MG63 (cell line): ENCODE measurements around the gene CARF. TPM values are rescaled to one million over a fixed set of nuclear protein-coding genes. Genes with fewer than 3 reads are reported as not detected.
A peak's percentile ranks its signal among the peaks of the same experiment; 100 is the strongest.
"Not testable (repeated sequence)": the region's sequence is repeated elsewhere in the genome, so short reads cannot be mapped to it uniquely, and the experiment has no call there.

Experiments used
- DNase-seq: peaks from one replicate; pipeline ENCODE4 v3.0.0-alpha.2; 2020
- H3K27me3 ChIP-seq: fragments of 250-450 bp; sonication (Bioruptor Pico); 2 replicates; pipeline ENCODE4 v1.5.1; 2020; ENCODE audit warnings: mild to moderate bottlenecking, moderate library complexity
- H3K36me3 ChIP-seq: fragments of 250-450 bp; sonication (Bioruptor Pico); 2 replicates; pipeline ENCODE4 v1.5.1; 2020; ENCODE audit warnings: mild to moderate bottlenecking, moderate library complexity
- H3K4me3 ChIP-seq: fragments of 250-450 bp; sonication (Bioruptor Pico); 2 replicates; pipeline ENCODE4 v1.5.1; 2020; ENCODE audit warnings: mild to moderate bottlenecking, moderate library complexity
- H3K9me3 ChIP-seq: fragments of 250-450 bp; sonication (Bioruptor Pico); 2 replicates; pipeline ENCODE4 v1.5.1; 2020; ENCODE audit warnings: mild to moderate bottlenecking, moderate library complexity
- total RNA-seq: library from RNA; depleted of rRNA; stranded (reverse); fragments of >200 nt; shearing (Covaris generic); gene quantifications from 2 replicates; pipeline ENCODE4 v1.2.3, GENCODE V29; 2014; ENCODE audit warnings: low replicate concordance; rRNA removed

The CARF gene
- total RNA-seq, result 0.82 and 0.99 TPM in 2 replicates

GRCh38 chr2:202911512-202912341 is at the start of gene CARF, which contains the start of gene WDR12:
CARF (plus strand) TSS chr2:202912275; CDS start chr2:202941903, 29,628 bp downstream.
WDR12 (minus strand) TSS chr2:202911673; CDS start chr2:202911476, 197 bp downstream.
- Histone ChIP-seq H3K27me3 (no peaks in the 10 kb centered on the region), H3K9me3 (no peaks in the 10 kb centered on the region), H3K36me3 (peaks cover 9% of the 10 kb centered on the region), H3K4me3 (peak within 1 kb of the TSS; percentile 86)
- DNase-seq, result peak; percentile 93

GRCh38 chr2:202870431-202871299 is 41.4 kb upstream of the CARF start:
- peak; percentile 47 for DNase-seq
- H3K9me3 ChIP-seq, result no peaks in the 10 kb centered on the region
- no peaks in the 10 kb centered on the region for H3K27me3 ChIP-seq
- H3K36me3 ChIP-seq, result no peaks in the 10 kb centered on the region
- H3K4me3 ChIP-seq, result peak overlapping the region; percentile 73

GRCh38 chr2:202871300-202872141 is 40.6 kb upstream of the CARF start, which contains the start of gene ICA1L:
ICA1L (minus strand) TSS chr2:202871766; CDS start chr2:202829009, 42,757 bp downstream.
- H3K27me3 ChIP-seq, result no peaks in the 10 kb centered on the region
- peak within 1 kb of the TSS; percentile 73 for H3K4me3 ChIP-seq
- H3K36me3 ChIP-seq, result no peaks in the 10 kb centered on the region
- DNase-seq, result peak; percentile 77
- H3K9me3 ChIP-seq, result no peaks in the 10 kb centered on the region

- H3K4me3 ChIP-seq, result no peak overlapping the region
- H3K36me3 ChIP-seq, result peaks cover 13% of the 10 kb centered on the region
- no peaks in the 10 kb centered on the region for H3K9me3 ChIP-seq
- no peak for DNase-seq
- no peaks in the 10 kb centered on the region for H3K27me3 ChIP-seq
Observed at GRCh38 chr2:202877699-202878098, 34.4 kb upstream of the CARF start.

- H3K36me3 ChIP-seq, result peaks cover 22% of the 10 kb centered on the region
- DNase-seq, result no peak
- H3K4me3 ChIP-seq, result no peak overlapping the region
- no peaks in the 10 kb centered on the region for H3K27me3 ChIP-seq
- no peaks in the 10 kb centered on the region for H3K9me3 ChIP-seq
Observed at GRCh38 chr2:202881570-202881969, 30.5 kb upstream of the CARF start.

- peaks cover 42% of the 10 kb centered on the region for H3K36me3 ChIP-seq
- H3K27me3 ChIP-seq, result no peaks in the 10 kb centered on the region
- no peak overlapping the region for H3K4me3 ChIP-seq
- H3K9me3 ChIP-seq, result no peaks in the 10 kb centered on the region
- no peak for DNase-seq
Observed at GRCh38 chr2:202883987-202884675, 27.9 kb upstream of the CARF start.

GRCh38 chr2:202885190-202885589 is 26.9 kb upstream of the CARF start:
- Histone ChIP-seq H3K9me3 (no peaks in the 10 kb centered on the region), H3K27me3 (no peaks in the 10 kb centered on the region), H3K4me3 (no peak overlapping the region), H3K36me3 (peaks cover 45% of the 10 kb centered on the region)
- no peak for DNase-seq

GRCh38 chr2:202905507-202905906 is 6.6 kb upstream of the CARF start:
- peaks cover 30% of the 10 kb centered on the region for H3K36me3 ChIP-seq
- H3K4me3 ChIP-seq, DNase-seq, H3K27me3 ChIP-seq, H3K9me3 ChIP-seq: not testable (repeated sequence)

- peaks cover 3% of the 10 kb centered on the region; the same call in 1 of the 2 replicates for H3K9me3 ChIP-seq
Observed at GRCh38 chr2:202908186-202908585, 3.9 kb upstream of the CARF start.

GRCh38 chr2:202909394-202910192 is 2.5 kb upstream of the CARF start:
- Histone ChIP-seq H3K36me3 (peaks cover 26% of the 10 kb centered on the region), H3K4me3 (peak overlapping the region; percentile 86), H3K27me3 (no peaks in the 10 kb centered on the region), H3K9me3 (peaks cover 2% of the 10 kb centered on the region; the same call in 1 of the 2 replicates)
- no peak for DNase-seq

More at GRCh38 chr2:202908186-202908585, 3.9 kb upstream of the CARF start:
- no peaks in the 10 kb centered on the region for H3K27me3 ChIP-seq
- DNase-seq, result no peak
- H3K4me3 ChIP-seq, result no peak overlapping the region
- peaks cover 26% of the 10 kb centered on the region for H3K36me3 ChIP-seq

- not testable (repeated sequence) for H3K9me3 ChIP-seq, DNase-seq, H3K27me3 ChIP-seq
- Histone ChIP-seq H3K4me3 (peak overlapping the region; percentile 86), H3K36me3 (peaks cover 23% of the 10 kb centered on the region)
Observed at GRCh38 chr2:202910250-202910649, 1.8 kb upstream of the CARF start.

- peak overlapping the region; percentile 86 for H3K4me3 ChIP-seq
- peaks cover 18% of the 10 kb centered on the region for H3K36me3 ChIP-seq
- no peaks in the 10 kb centered on the region; the same call in 1 of the 2 replicates for H3K9me3 ChIP-seq
- no peak for DNase-seq
- H3K27me3 ChIP-seq, result no peaks in the 10 kb centered on the region
Observed at GRCh38 chr2:202910698-202911097, 1.4 kb upstream of the CARF start.

- Histone ChIP-seq H3K9me3 (no peaks in the 10 kb centered on the region), H3K36me3 (peaks cover 14% of the 10 kb centered on the region), H3K4me3 (peak overlapping the region; percentile 86), H3K27me3 (no peaks in the 10 kb centered on the region)
- no peak for DNase-seq
Observed at GRCh38 chr2:202911203-202911511, 918 bp upstream of the CARF start.

GRCh38 chr2:202912342-202913201 is 497 bp downstream of the CARF start:
- not testable (repeated sequence) for H3K9me3 ChIP-seq, DNase-seq, H3K27me3 ChIP-seq, H3K36me3 ChIP-seq
- peak overlapping the region; percentile 86 for H3K4me3 ChIP-seq
